Kidney epithelial cell (primary cell): ENCODE data around the gene BSND. TPM values are rescaled to one million over a fixed set of nuclear protein-coding genes. Genes with fewer than 3 reads are reported as not detected.

Experiments
- DNase-seq: peaks from one replicate; pipeline ENCODE4 v3.0.0-alpha.2; 2010; ENCODE audit warnings: low read depth
- H3K27me3 ChIP-seq: 2 replicates; pipeline ENCODE4 v1.6.0; 2011; ENCODE audit warnings: low read length; ENCODE audit not compliant: control insufficient read depth, insufficient read depth
- H3K36me3 ChIP-seq: 2 replicates; pipeline ENCODE4 v1.5.1; 2011; ENCODE audit warnings: low read length; ENCODE audit not compliant: control insufficient read depth, insufficient read depth
- H3K4me3 ChIP-seq: 2 replicates; pipeline ENCODE4 v1.5.1; 2011; ENCODE audit warnings: low read depth, mild to moderate bottlenecking, control low read depth, low read length
- CTCF ChIP-seq: IDR thresholded peaks from 2 replicates; pipeline ENCODE4 v1.5.1; 2011; ENCODE audit warnings: mild to moderate bottlenecking, moderate library complexity, low read length, control low read depth, inconsistent platforms; ENCODE audit not compliant: insufficient read depth, poor library complexity, severe bottlenecking
- total RNA-seq: library from RNA; depleted of rRNA; stranded (reverse); fragments of >200 nt; gene quantifications from 2 replicates; pipeline ENCODE4 v1.2.3, GENCODE V29; 2015

BSND gene
- total RNA-seq, 1 donor from 2014 or later, result not detected

GRCh38 chr1:54978528-54979326 lies 20.0 kb upstream of the BSND start:
- Histone ChIP-seq H3K27me3 (peaks cover 38% of the 10 kb centered on the region), H3K36me3 (no peaks in the 10 kb centered on the region), H3K4me3 (no peak overlapping the region)
- DNase-seq, result no peak
- no peak for TF ChIP-seq CTCF

GRCh38 chr1:54979327-54979891 lies 19.3 kb upstream of the BSND start:
- DNase-seq, result no peak
- peaks cover 38% of the 10 kb centered on the region for H3K27me3 ChIP-seq
- H3K4me3 ChIP-seq, result no peak overlapping the region
- no peaks in the 10 kb centered on the region for H3K36me3 ChIP-seq
- TF ChIP-seq CTCF, result no peak

GRCh38 chr1:54980046-54980527 lies 18.6 kb upstream of the BSND start:
- Histone ChIP-seq H3K36me3 (no peaks in the 10 kb centered on the region), H3K27me3 (peaks cover 38% of the 10 kb centered on the region), H3K4me3 (peak overlapping the region; percentile 38)
- no peak for DNase-seq
- TF ChIP-seq CTCF, result no peak

- H3K4me3 ChIP-seq, result peak within 1 kb of the TSS; percentile 38
- no peak for TF ChIP-seq CTCF
- peaks cover 38% of the 10 kb centered on the region for H3K27me3 ChIP-seq
- H3K36me3 ChIP-seq, result no peaks in the 10 kb centered on the region
- no peak for DNase-seq
These were observed 18.0 kb upstream of the BSND start, which contains the start of gene TMEM61 for GRCh38 chr1:54980528-54981241. TMEM61 (plus strand) TSS chr1:54980628; CDS start chr1:54981066, 438 bp downstream.

GRCh38 chr1:54981466-54981865 lies 17.3 kb upstream of the BSND start:
- DNase-seq, result no peak
- no peaks in the 10 kb centered on the region for H3K36me3 ChIP-seq
- H3K27me3 ChIP-seq, result peaks cover 36% of the 10 kb centered on the region
- no peak for TF ChIP-seq CTCF
- no peak overlapping the region for H3K4me3 ChIP-seq
